Prostate gland (tissue), 2 donors: ENCODE data around the gene CNPPD1. TPM values are rescaled to one million over a fixed set of nuclear protein-coding genes. Genes with fewer than 3 reads are reported as not detected.

Source experiments
- DNase-seq: peaks from one replicate; pipeline ENCODE4 v3.0.0-alpha.2; 2019; ENCODE audit warnings: low spot score
- H3K27ac ChIP-seq, 2 donors: fragments of 200-600 bp; sonication (generic); 2 replicates each; pipeline ENCODE4 v1.5.1; 2017 to 2019
- H3K27me3 ChIP-seq: fragments of 200-600 bp; sonication (generic); replicated peaks from 2 replicates; pipeline ENCODE4 v1.5.1; 2019; ENCODE audit not compliant: insufficient read depth
- H3K36me3 ChIP-seq, 2 donors: fragments of 200-600 bp; sonication (generic); 1 replicate in 1 of 2; 2 replicates in 1 of 2; pipeline versions ENCODE4 v1.5.1 to v1.8.1; 2017 to 2019
- H3K4me1 ChIP-seq: fragments of 200-600 bp; sonication (generic); replicated peaks from 2 replicates; pipeline ENCODE4 v1.5.1; 2019
- H3K4me3 ChIP-seq, 2 donors: fragments of 200-600 bp; sonication (generic); 2 replicates each; pipeline ENCODE4 v1.5.1; 2017 to 2019
- H3K9me3 ChIP-seq: fragments of 200-600 bp; sonication (generic); 2 replicates; pipeline ENCODE4 v1.5.1; 2017
- POLR2A ChIP-seq: fragments of 450-650 bp; IDR thresholded peaks from one replicate; pipeline ENCODE4 v1.6.1; 2016; ENCODE audit warnings: antibody characterized with exemption, mild to moderate bottlenecking
- POLR2AphosphoS5 ChIP-seq: sonication (generic); formaldehyde crosslinking; IDR thresholded peaks from one replicate; pipeline ENCODE4 v1.6.1; 2017; ENCODE audit warnings: antibody characterized with exemption
- WGBS: methylation state at CpG from one replicate; pipeline ENCODE4 v1.1.5; 2018; 5-methylcytosine and 5-hydroxymethylcytosine counted together
- intact Hi-C: fragments of 100-400 bp; cut with DNase I; formaldehyde crosslinking; loops from one replicate; pipeline ENCODE4 v1.14.2; 2022
- total RNA-seq, 2 donors: library from RNA; depleted of rRNA; stranded (reverse); fragments of >200 nt; gene quantifications; one replicate each; pipeline ENCODE4 v1.1.0, GENCODE V29; 2016
- TF ChIP-seq, protein P1 (sequence below), 4 experiments: fragments of 200-600 bp in 2 of 4; fragments of 450-650 bp in 2 of 4; sonication (generic) in 2 of 4; IDR thresholded peaks; 1 replicate in 3 of 4; 2 replicates in 1 of 4; pipeline ENCODE4 v1.5.1; 2016 to 2019; ENCODE audit warnings: antibody characterized with exemption in 4 of 4, mild to moderate bottlenecking in 2 of 4, moderate library complexity in 2 of 4

CNPPD1 gene
- total RNA-seq, 2 donors from 2014 or later: 53.6 to 60.1 TPM

DNA sequence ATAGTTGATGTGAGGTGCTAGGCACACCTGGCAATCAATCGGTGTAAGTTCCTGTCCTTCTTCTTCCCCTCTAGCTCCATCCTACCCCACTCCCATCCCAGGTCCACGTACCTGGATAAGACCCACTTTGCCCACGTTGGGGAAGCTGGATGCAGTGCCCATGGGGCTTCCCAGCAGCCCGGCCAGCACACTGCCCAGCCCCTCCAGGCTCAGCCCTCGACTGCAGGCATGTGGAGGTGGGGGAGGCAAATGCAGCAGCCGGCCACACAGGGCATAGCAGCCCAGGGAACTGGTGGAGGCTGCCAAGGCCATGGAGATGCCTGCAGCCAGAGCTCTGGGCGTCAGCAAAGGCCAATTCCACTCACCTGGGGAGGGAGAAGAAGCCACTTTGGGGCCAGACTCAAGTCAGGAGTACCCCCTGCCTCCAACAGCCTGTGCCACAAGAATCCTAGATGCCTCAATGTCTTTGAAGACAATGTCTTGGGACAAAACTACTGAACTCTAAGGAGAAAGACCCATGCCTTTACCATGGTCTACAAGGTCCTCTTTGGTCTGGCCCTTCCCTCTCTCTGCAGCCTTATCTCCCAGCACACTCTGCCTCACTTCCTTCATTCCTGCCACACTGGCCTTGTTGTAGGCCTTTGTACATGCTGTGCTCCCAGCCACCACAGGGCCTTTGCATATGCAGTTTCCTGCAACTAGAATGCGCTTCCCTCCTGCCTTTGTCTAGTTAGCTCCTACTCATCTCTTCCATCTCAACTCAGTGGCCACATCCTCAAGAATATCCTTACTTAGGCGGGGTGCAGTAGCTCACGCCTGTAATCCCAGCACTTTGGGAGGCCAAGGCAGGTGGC is 11.4 kb downstream of the CNPPD1 start:
- intact Hi-C loops: no loop called here
- 82% methylated on average over 10 of the region's 10 CpGs for WGBS
- no peaks in the 10 kb centered on the region for H3K4me1 ChIP-seq
- H3K27ac ChIP-seq: no peak overlapping the region
- no peaks in the 10 kb centered on the region for H3K27me3 ChIP-seq
- no peak overlapping the region for H3K4me3 ChIP-seq
- TF ChIP-seq, protein P1, sequence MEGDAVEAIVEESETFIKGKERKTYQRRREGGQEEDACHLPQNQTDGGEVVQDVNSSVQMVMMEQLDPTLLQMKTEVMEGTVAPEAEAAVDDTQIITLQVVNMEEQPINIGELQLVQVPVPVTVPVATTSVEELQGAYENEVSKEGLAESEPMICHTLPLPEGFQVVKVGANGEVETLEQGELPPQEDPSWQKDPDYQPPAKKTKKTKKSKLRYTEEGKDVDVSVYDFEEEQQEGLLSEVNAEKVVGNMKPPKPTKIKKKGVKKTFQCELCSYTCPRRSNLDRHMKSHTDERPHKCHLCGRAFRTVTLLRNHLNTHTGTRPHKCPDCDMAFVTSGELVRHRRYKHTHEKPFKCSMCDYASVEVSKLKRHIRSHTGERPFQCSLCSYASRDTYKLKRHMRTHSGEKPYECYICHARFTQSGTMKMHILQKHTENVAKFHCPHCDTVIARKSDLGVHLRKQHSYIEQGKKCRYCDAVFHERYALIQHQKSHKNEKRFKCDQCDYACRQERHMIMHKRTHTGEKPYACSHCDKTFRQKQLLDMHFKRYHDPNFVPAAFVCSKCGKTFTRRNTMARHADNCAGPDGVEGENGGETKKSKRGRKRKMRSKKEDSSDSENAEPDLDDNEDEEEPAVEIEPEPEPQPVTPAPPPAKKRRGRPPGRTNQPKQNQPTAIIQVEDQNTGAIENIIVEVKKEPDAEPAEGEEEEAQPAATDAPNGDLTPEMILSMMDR (IDR thresholded peaks at IDR 0.05): no peak
- TF ChIP-seq POLR2A: no peak
- TF ChIP-seq POLR2AphosphoS5: no peak
- no peak for DNase-seq
- H3K36me3 ChIP-seq: no peaks in the 10 kb centered on the region
- H3K9me3 ChIP-seq: no peaks in the 10 kb centered on the region

DNA sequence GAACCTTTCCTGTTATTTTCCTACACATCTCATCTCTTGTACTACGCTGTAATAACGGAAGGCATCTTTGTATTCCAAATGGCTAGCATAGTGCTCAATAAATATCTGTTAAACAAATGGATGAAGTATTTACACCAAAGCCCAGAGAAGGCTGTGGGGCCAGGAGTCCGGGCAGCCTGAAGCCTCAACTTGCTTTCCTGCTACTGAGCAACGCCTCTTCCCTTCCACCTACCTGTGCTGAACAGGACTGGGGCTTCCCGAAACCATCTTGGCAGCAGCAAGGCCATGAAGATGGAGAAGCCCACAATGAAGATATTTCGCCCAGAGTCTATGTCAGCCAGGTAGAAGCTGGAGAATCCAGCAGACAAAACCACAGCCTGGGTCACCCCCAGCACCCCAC is 13.6 kb downstream of the CNPPD1 start:
- no peaks in the 10 kb centered on the region for H3K36me3 ChIP-seq
- DNase-seq: no peak
- TF ChIP-seq POLR2A (no peak), POLR2AphosphoS5 (no peak)
- TF ChIP-seq, protein P1 (IDR thresholded peaks at IDR 0.05): no peak
- H3K9me3 ChIP-seq: no peaks in the 10 kb centered on the region
- no peaks in the 10 kb centered on the region for H3K27me3 ChIP-seq
- WGBS: 89% methylated on average over 6 of the region's 6 CpGs
- intact Hi-C loops: no loop called here
- no peaks in the 10 kb centered on the region for H3K4me1 ChIP-seq
- H3K4me3 ChIP-seq: no peak overlapping the region
- no peak overlapping the region for H3K27ac ChIP-seq

DNA sequence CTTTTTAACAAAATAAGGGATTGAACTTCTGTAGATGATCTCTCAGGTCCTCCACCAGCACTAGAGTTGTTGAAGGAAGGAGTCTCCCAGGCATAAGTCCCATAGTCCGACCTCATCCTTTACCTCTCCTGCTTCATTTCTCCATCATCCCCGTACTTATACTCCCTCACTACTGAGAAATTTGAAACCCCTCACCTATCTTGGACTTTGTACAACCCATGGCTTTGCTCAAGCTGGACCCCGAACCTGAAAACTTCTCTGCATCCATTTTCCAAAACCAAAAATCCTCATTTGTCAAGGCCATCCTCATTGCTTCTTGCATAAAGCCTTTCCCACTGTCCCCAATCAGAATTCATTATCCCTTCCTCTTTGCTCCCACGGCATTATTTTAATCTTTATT is 15.6 kb downstream of the CNPPD1 start:
- H3K27me3 ChIP-seq: no peaks in the 10 kb centered on the region
- no peaks in the 10 kb centered on the region for H3K9me3 ChIP-seq
- 71% methylated on average over 4 of the region's 4 CpGs for WGBS
- no peaks in the 10 kb centered on the region for H3K4me1 ChIP-seq
- TF ChIP-seq POLR2AphosphoS5 (no peak), POLR2A (no peak)
- TF ChIP-seq, protein P1 (IDR thresholded peaks at IDR 0.05): no peak
- H3K4me3 ChIP-seq: peak overlapping the region; percentile 70 to 77
- H3K36me3 ChIP-seq: no peaks in the 10 kb centered on the region
- intact Hi-C loops: loop anchor here (2.0 kb wide), 1 partner anchor 134 kb away; no protein-coding TSS in a partner anchor
- DNase-seq: no peak
- H3K27ac ChIP-seq: peak overlapping the region; percentile 97 to 98

DNA sequence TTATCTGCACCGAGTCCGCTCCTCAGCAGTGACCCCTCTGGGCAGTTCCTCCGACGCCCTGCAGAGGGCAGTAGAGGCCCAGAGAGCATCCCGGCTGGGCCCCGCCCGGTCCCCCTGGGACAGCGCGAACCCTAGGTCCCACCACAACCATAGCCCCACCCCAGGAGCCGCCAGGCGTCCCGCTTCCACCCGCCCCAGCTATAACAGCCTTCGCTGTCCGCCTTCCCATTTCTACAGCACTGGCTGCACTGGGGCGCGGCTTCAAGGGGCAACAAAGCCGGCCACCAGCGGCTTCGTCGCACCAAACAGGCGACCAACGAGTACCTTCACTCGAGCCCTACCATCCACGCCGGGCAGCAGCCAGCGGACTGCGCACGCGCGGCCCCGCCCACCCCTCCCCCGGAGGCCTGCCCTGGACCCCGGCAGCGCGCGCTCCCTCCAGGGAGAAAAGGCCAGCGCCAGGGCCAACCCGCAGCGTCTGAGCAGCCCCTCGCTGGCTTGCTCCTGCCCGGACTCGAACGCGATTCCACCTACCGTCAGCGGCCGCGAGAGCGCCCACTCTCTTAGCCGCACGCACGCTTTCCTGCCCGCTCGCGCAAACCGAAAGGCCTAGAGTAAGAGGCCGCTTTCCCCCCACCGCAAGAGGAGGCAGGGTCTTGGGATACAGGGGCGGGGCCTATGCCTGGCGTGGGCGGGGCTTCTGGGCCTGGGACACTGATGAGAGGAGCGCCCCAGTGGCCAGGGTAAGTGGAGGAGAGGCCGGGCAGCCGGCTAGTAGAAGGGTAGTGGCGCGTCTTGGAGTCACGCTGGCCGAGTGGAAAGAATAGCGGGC is 16.3 kb downstream of the CNPPD1 start, which contains the start of gene NHEJ1:
TSS of gene NHEJ1 (minus strand) at position 630 of the 832 bp plus-strand sequence. CDS start 2,453 bp downstream, outside the sequence.
- intact Hi-C loops: loop anchor here (1.0 to 2.0 kb wide), 2 partner anchors 46 to 134 kb away; partner anchors contain the start of gene ZFAND2B
- H3K9me3 ChIP-seq: no peaks in the 10 kb centered on the region
- H3K36me3 ChIP-seq: no peaks in the 10 kb centered on the region
- H3K27ac ChIP-seq: peak within 1 kb of the TSS; percentile 97 to 98
- WGBS: under 1% methylated on average over 70 of the region's 70 CpGs
- peak within 1 kb of the TSS; percentile 70 to 77 for H3K4me3 ChIP-seq
- no peaks in the 10 kb centered on the region for H3K4me1 ChIP-seq
- DNase-seq: peak; percentile 95
- peak; percentile 66 for TF ChIP-seq POLR2A
- TF ChIP-seq POLR2AphosphoS5: peak; percentile 70
- TF ChIP-seq, protein P1 (IDR thresholded peaks at IDR 0.05): peak; percentile 98 to 99 (median 98)
- no peaks in the 10 kb centered on the region for H3K27me3 ChIP-seq
